ENCODE results near the gene ZNF761. TPM values are rescaled to one million over a fixed set of nuclear protein-coding genes. Genes with fewer than 3 reads are reported as not detected.
A peak's percentile ranks its signal among the peaks of the same experiment; 100 is the strongest.
"Not testable (repeated sequence)": the region's sequence is repeated elsewhere in the genome, so short reads cannot be mapped to it uniquely, and the experiment has no call there.

Gene ZNF761
- total RNA-seq, 4 donors from 2014 or later, result 6.4 to 16.1 (median 9.6) TPM

GRCh38 chr19:53409505-53410204 is 22.1 kb upstream of the ZNF761 start:
- Histone ChIP-seq H3K27ac (no peak overlapping the region), H3K27me3 (no peaks in the 10 kb centered on the region), H3K4me1 (no peaks in the 10 kb centered on the region), H3K9me3 (peaks cover 53% of the 10 kb centered on the region), H3K36me3 (peaks cover 34% of the 10 kb centered on the region), H3K4me3 (no peak overlapping the region)
- 87% methylated on average over 7 of the region's 7 CpGs for WGBS
- no peak for DNase-seq (ENCODE audit: low spot score in 2 of 2)
- TF ChIP-seq POLR2AphosphoS5 (IDR thresholded peaks at IDR 0.05), result no peak
- TF ChIP-seq EP300 (IDR thresholded peaks at IDR 0.05), result no peak
- no peak for TF ChIP-seq CTCF (IDR thresholded peaks at IDR 0.05)
- no peak for TF ChIP-seq POLR2A (IDR thresholded peaks at IDR 0.05)

DNA sequence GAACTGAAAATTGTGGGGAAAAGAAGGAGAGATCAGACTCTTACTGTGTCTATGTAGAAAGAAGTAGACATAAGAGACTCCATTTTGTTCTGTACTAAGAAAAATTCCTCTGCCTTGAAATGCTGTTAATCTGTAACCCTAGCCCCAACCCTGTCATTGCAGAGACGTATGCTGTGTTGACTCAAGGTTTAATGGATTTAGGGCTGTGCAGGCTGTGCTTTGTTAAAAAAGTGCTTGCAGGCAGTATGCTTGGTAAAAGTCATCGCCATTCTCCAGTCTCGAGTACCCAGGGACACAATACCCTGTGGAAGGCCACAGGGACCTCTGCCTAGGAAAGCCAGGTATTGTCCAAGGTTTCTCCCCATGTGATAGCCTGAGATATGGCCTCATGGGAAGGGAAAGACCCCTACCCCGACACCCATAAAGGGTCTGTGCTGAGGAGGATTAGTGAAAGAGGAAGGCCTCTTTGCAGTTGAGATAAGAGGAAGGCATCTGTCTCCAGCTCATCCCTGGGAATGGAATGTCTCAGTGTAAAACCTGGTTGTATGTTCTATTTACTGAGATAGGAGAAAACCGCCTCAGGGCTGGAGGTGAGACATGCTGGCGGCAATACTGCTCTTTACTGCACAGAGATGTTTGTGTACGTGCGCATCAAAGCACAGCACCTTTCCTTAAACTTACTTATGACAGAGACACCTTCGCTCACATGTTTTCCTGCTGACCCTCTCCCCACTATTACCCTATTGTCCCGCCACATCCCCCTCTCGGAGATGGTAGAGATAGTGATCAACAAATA is 11.1 kb upstream of the ZNF761 start:
- not testable (repeated sequence) for H3K4me3 ChIP-seq; H3K27me3 ChIP-seq; DNase-seq (ENCODE audit: low spot score in 2 of 2); H3K27ac ChIP-seq; H3K9me3 ChIP-seq; H3K36me3 ChIP-seq; H3K4me1 ChIP-seq
- 71% methylated on average over 11 of the region's 11 CpGs for WGBS

GRCh38 chr19:53422551-53422950 is 9.2 kb upstream of the ZNF761 start:
- H3K27ac ChIP-seq, result no peak overlapping the region
- DNase-seq (ENCODE audit: low spot score in 2 of 2), result no peak
- no peaks in the 10 kb centered on the region for H3K27me3 ChIP-seq
- TF ChIP-seq POLR2AphosphoS5 (IDR thresholded peaks at IDR 0.05) (no peak), EP300 (IDR thresholded peaks at IDR 0.05) (no peak), POLR2A (IDR thresholded peaks at IDR 0.05) (no peak), CTCF (IDR thresholded peaks at IDR 0.05) (no peak)
- no peaks in the 10 kb centered on the region for H3K36me3 ChIP-seq
- H3K4me1 ChIP-seq, result peaks cover 3% of the 10 kb centered on the region
- 81% methylated on average over 5 of the region's 5 CpGs for WGBS
- no peak overlapping the region for H3K4me3 ChIP-seq
- no peaks in the 10 kb centered on the region for H3K9me3 ChIP-seq

- WGBS, result no CpG with 5 or more reads among the region's 13 CpGs
- H3K9me3 ChIP-seq; H3K4me1 ChIP-seq; H3K27ac ChIP-seq; DNase-seq (ENCODE audit: low spot score in 2 of 2); H3K27me3 ChIP-seq; H3K4me3 ChIP-seq; H3K36me3 ChIP-seq: not testable (repeated sequence)
These were observed 8.7 kb upstream of the ZNF761 start for GRCh38 chr19:53423074-53423473.

DNA sequence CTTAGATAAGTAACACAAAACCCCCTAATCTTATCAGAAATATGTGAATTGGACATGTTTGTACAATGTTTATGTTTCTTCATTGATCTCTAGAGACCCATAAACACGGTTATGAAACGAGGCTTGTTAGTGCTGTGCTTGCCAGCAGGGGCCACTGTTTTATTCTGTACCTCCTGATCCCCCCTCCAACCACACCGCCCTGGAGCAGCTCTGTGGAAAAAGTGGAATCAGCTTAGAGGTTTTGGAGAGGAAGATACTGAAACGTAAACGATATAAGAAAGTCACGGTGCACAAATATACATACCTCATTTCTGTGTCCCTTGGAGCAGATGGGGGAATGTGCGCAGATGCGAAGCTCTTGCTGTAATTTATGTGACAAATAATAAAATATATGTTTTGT is 8.1 kb upstream of the ZNF761 start:
- not testable (repeated sequence) for DNase-seq (ENCODE audit: low spot score in 2 of 2)
- 52% methylated on average over 8 of the region's 8 CpGs for WGBS

GRCh38 chr19:53424968-53425597 is 6.7 kb upstream of the ZNF761 start:
- Histone ChIP-seq H3K36me3 (no peaks in the 10 kb centered on the region), H3K27me3 (no peaks in the 10 kb centered on the region), H3K9me3 (no peaks in the 10 kb centered on the region), H3K4me3 (no peak overlapping the region), H3K4me1 (peaks cover 3% of the 10 kb centered on the region), H3K27ac (no peak overlapping the region)
- 30% methylated on average over 9 of the region's 9 CpGs for WGBS
- TF ChIP-seq CTCF (IDR thresholded peaks at IDR 0.05) (peak; percentile 38 to 57), POLR2AphosphoS5 (IDR thresholded peaks at IDR 0.05) (no peak)
- DNase-seq (ENCODE audit: low spot score in 2 of 2), result peak; percentile 72 to 86

More for the DNA sequence above, 8.1 kb upstream of the ZNF761 start:
- not testable (repeated sequence) for H3K4me1 ChIP-seq, H3K4me3 ChIP-seq, H3K27ac ChIP-seq, H3K9me3 ChIP-seq, H3K27me3 ChIP-seq, H3K36me3 ChIP-seq
